Effector memory CD8-positive, alpha-beta T cell (primary cell): ENCODE measurements around the gene GRIFIN.
A peak's percentile ranks its signal among the peaks of the same experiment; 100 is the strongest.

Experiments used
- ATAC-seq: fragments of 150-1000 bp; cut with Tn5 transposase; replicated peaks from 2 replicates; pipeline ENCODE4 v1.10.0; 2021; ENCODE audit warnings: mild to moderate bottlenecking, moderate library complexity
- DNase-seq, 3 experiments: peaks; one replicate each; pipeline ENCODE4 v3.0.0; 2021
- H3K27ac Mint-ChIP-seq, 2 donors: one replicate each; pipeline ENCODE4 v1.8.0; 2022; ENCODE audit warnings: mild to moderate bottlenecking in 2 of 2, mixed read lengths in 2 of 2, moderate library complexity in 2 of 2
- H3K27me3 Mint-ChIP-seq, 2 donors: one replicate each; pipeline ENCODE4 v1.8.0; 2022; ENCODE audit warnings: mixed read lengths in 2 of 2
- H3K36me3 Mint-ChIP-seq: one replicate; pipeline ENCODE4 v1.8.0; 2022; ENCODE audit warnings: mild to moderate bottlenecking, moderate library complexity, mixed read lengths; ENCODE audit not compliant: insufficient read depth
- H3K4me1 Mint-ChIP-seq, 2 donors: one replicate each; pipeline ENCODE4 v1.8.0; 2022; ENCODE audit warnings: low read depth in 2 of 2, mixed read lengths in 2 of 2
- H3K4me3 Mint-ChIP-seq, 2 donors: one replicate each; pipeline ENCODE4 v1.8.0; 2022; ENCODE audit warnings: mild to moderate bottlenecking in 2 of 2, mixed read lengths in 2 of 2, moderate library complexity in 2 of 2
- H3K9me3 Mint-ChIP-seq, 2 donors: one replicate each; pipeline ENCODE4 v1.8.0; 2022; ENCODE audit warnings: mixed read lengths in 2 of 2

The GRIFIN gene

GRCh38 chr7:2517678-2518507 lies 41.7 kb upstream of the GRIFIN start:
- Mint-ChIP-seq H3K9me3 (no peaks in the 10 kb centered on the region), H3K27ac (peak overlapping the region in 1 of 2 donors; percentile 85), H3K4me1 (peaks cover 14 to 35% of the 10 kb centered on the region in 2 donors), H3K27me3 (no peaks in the 10 kb centered on the region), H3K4me3 (peak overlapping the region; percentile 75 to 78), H3K36me3 (peaks cover 34% of the 10 kb centered on the region)
- ATAC-seq (no peak), DNase-seq (no peak)

- Mint-ChIP-seq H3K9me3 (no peaks in the 10 kb centered on the region), H3K4me1 (peaks cover 16 to 36% of the 10 kb centered on the region in 2 donors), H3K36me3 (peaks cover 32% of the 10 kb centered on the region), H3K27me3 (no peaks in the 10 kb centered on the region), H3K4me3 (no peak overlapping the region), H3K27ac (peak overlapping the region in 1 of 2 donors; percentile 85)
- ATAC-seq (no peak), DNase-seq (no peak)
These were observed 40.8 kb upstream of the GRIFIN start for GRCh38 chr7:2517026-2517425.

GRCh38 chr7:2516194-2516555 lies 40.0 kb upstream of the GRIFIN start:
- Mint-ChIP-seq H3K4me1 (peaks cover 15 to 36% of the 10 kb centered on the region in 2 donors), H3K4me3 (no peak overlapping the region), H3K27ac (peak overlapping the region in 1 of 2 donors; percentile 49), H3K36me3 (peaks cover 24% of the 10 kb centered on the region), H3K9me3 (no peaks in the 10 kb centered on the region), H3K27me3 (no peaks in the 10 kb centered on the region)
- no peak for DNase-seq
- no peak for ATAC-seq

GRCh38 chr7:2515424-2516193 lies 39.4 kb upstream of the GRIFIN start:
- no peak for ATAC-seq
- peak overlapping the region in 1 of 2 donors; percentile 49 for H3K27ac Mint-ChIP-seq
- no peaks in the 10 kb centered on the region for H3K9me3 Mint-ChIP-seq
- no peak overlapping the region for H3K4me3 Mint-ChIP-seq
- no peaks in the 10 kb centered on the region for H3K27me3 Mint-ChIP-seq
- peaks cover 16 to 40% of the 10 kb centered on the region in 2 donors for H3K4me1 Mint-ChIP-seq
- peaks cover 19% of the 10 kb centered on the region for H3K36me3 Mint-ChIP-seq
- no peak for DNase-seq

- H3K36me3 Mint-ChIP-seq = peaks cover 13% of the 10 kb centered on the region
- H3K4me3 Mint-ChIP-seq = no peak overlapping the region
- ATAC-seq (no peak), DNase-seq (no peak)
- no peak overlapping the region for H3K27ac Mint-ChIP-seq
- H3K27me3 Mint-ChIP-seq = no peaks in the 10 kb centered on the region
- no peaks in the 10 kb centered on the region for H3K9me3 Mint-ChIP-seq
- H3K4me1 Mint-ChIP-seq = peaks cover 23 to 44% of the 10 kb centered on the region in 2 donors
These were observed 38.5 kb upstream of the GRIFIN start for GRCh38 chr7:2514473-2515423.

GRCh38 chr7:2513702-2514101 lies 37.5 kb upstream of the GRIFIN start:
- H3K27ac Mint-ChIP-seq = peak overlapping the region in 1 of 2 donors; percentile 96
- DNase-seq (no peak), ATAC-seq (no peak)
- no peaks in the 10 kb centered on the region for H3K9me3 Mint-ChIP-seq
- H3K4me1 Mint-ChIP-seq = peaks cover 32 to 52% of the 10 kb centered on the region in 2 donors
- H3K4me3 Mint-ChIP-seq = peak overlapping the region in 1 of 2 donors; percentile 85
- no peaks in the 10 kb centered on the region for H3K27me3 Mint-ChIP-seq
- peaks cover 15% of the 10 kb centered on the region for H3K36me3 Mint-ChIP-seq

- no peak for ATAC-seq
- Mint-ChIP-seq H3K4me1 (peaks cover 37 to 55% of the 10 kb centered on the region in 2 donors), H3K9me3 (no peaks in the 10 kb centered on the region), H3K36me3 (peaks cover 17% of the 10 kb centered on the region), H3K4me3 (peak overlapping the region; percentile 72 to 85), H3K27me3 (no peaks in the 10 kb centered on the region), H3K27ac (peak overlapping the region; percentile 93 to 96)
- DNase-seq = no peak
These were observed 36.5 kb upstream of the GRIFIN start for GRCh38 chr7:2512713-2513112.

- Mint-ChIP-seq H3K4me1 (peaks cover 37 to 53% of the 10 kb centered on the region in 2 donors), H3K27me3 (no peaks in the 10 kb centered on the region), H3K27ac (peak overlapping the region; percentile 93 to 96), H3K36me3 (peaks cover 19% of the 10 kb centered on the region), H3K4me3 (peak overlapping the region; percentile 72 to 85), H3K9me3 (no peaks in the 10 kb centered on the region)
- DNase-seq (peak in 1 of 3 experiments; percentile 34), ATAC-seq (peak; percentile 9)
These were observed 36.0 kb upstream of the GRIFIN start for GRCh38 chr7:2512179-2512661.

GRCh38 chr7:2511769-2512168 lies 35.6 kb upstream of the GRIFIN start:
- H3K4me3 Mint-ChIP-seq = peak overlapping the region; percentile 72 to 85
- H3K9me3 Mint-ChIP-seq = no peaks in the 10 kb centered on the region
- H3K27ac Mint-ChIP-seq = peak overlapping the region; percentile 93 to 96
- no peak for DNase-seq
- H3K4me1 Mint-ChIP-seq = peaks cover 37 to 53% of the 10 kb centered on the region in 2 donors
- ATAC-seq = no peak
- no peaks in the 10 kb centered on the region for H3K27me3 Mint-ChIP-seq
- peaks cover 19% of the 10 kb centered on the region for H3K36me3 Mint-ChIP-seq

GRCh38 chr7:2510909-2511768 lies 34.9 kb upstream of the GRIFIN start:
- no peaks in the 10 kb centered on the region for H3K27me3 Mint-ChIP-seq
- peak; percentile 56 for ATAC-seq
- H3K27ac Mint-ChIP-seq = peak overlapping the region; percentile 93 to 96
- H3K4me1 Mint-ChIP-seq = peaks cover 37 to 56% of the 10 kb centered on the region in 2 donors
- H3K9me3 Mint-ChIP-seq = no peaks in the 10 kb centered on the region
- H3K36me3 Mint-ChIP-seq = peaks cover 24% of the 10 kb centered on the region
- peak in 2 of 3 experiments; percentile 65 to 67 for DNase-seq
- H3K4me3 Mint-ChIP-seq = peak overlapping the region; percentile 72 to 85

- no peaks in the 10 kb centered on the region for H3K27me3 Mint-ChIP-seq
- H3K9me3 Mint-ChIP-seq = no peaks in the 10 kb centered on the region
- H3K36me3 Mint-ChIP-seq = peaks cover 24% of the 10 kb centered on the region
- H3K27ac Mint-ChIP-seq = peak overlapping the region; percentile 93 to 96
- H3K4me3 Mint-ChIP-seq = peak overlapping the region; percentile 72 to 85
- peaks cover 37 to 56% of the 10 kb centered on the region in 2 donors for H3K4me1 Mint-ChIP-seq
- no peak for ATAC-seq
- no peak for DNase-seq
These were observed 34.1 kb upstream of the GRIFIN start for GRCh38 chr7:2510130-2510776.
